Neural cell (in vitro differentiated cells): Measurements from ENCODE around the gene ZNF764. TPM values are rescaled to one million over a fixed set of nuclear protein-coding genes. Genes with fewer than 3 reads are reported as not detected.
"Not testable (repeated sequence)": the region's sequence is repeated elsewhere in the genome, so short reads cannot be mapped to it uniquely, and the experiment has no call there.

Source experiments
- H2AFZ ChIP-seq: fragments of 200-600, 300-800 bp; sonication (generic), shearing (Covaris generic); 2 replicates; pipeline ENCODE4 v1.6.0; 2014; ENCODE audit warnings: low read depth, mild to moderate bottlenecking, antibody characterized with exemption, low read length, moderate library complexity
- H3F3A ChIP-seq: fragments of 200-600 bp; shearing (Covaris generic); 2 replicates; pipeline ENCODE4 v1.6.1; 2016; ENCODE audit warnings: mild to moderate bottlenecking, moderate library complexity, mixed read lengths, antibody characterized with exemption, low read length; ENCODE audit not compliant: insufficient read depth, poor library complexity, severe bottlenecking
- H3K27ac ChIP-seq: fragments of 200-600, 300-800 bp; sonication (generic), shearing (Covaris generic); 2 replicates; pipeline ENCODE4 v1.5.1; 2014; ENCODE audit warnings: mild to moderate bottlenecking, low read length, moderate library complexity
- H3K27me3 ChIP-seq: fragments of 300-800, 200-600 bp; sonication (generic), shearing (Covaris generic); 2 replicates; pipeline ENCODE4 v1.6.0; 2014; ENCODE audit warnings: mild to moderate bottlenecking, low read depth, low read length, moderate library complexity; ENCODE audit not compliant: insufficient read depth
- H3K36me3 ChIP-seq: fragments of 300-800, 200-600 bp; sonication (generic), shearing (Covaris generic); 2 replicates; pipeline ENCODE4 v1.5.1; 2014; ENCODE audit warnings: mild to moderate bottlenecking, antibody characterized with exemption, low read length, moderate library complexity; ENCODE audit not compliant: insufficient read depth
- H3K4me2 ChIP-seq: fragments of 300-800, 200-600 bp; sonication (generic), shearing (Covaris generic); 2 replicates; pipeline ENCODE4 v1.6.0; 2014; ENCODE audit warnings: mild to moderate bottlenecking, low read length
- H3K4me3 ChIP-seq: fragments of 300-800, 200-600 bp; sonication (generic), shearing (Covaris generic); 2 replicates; pipeline ENCODE4 v1.5.1; 2014; ENCODE audit warnings: mild to moderate bottlenecking, low read length, moderate library complexity
- H3K79me2 ChIP-seq: fragments of 200-600 bp; shearing (Covaris generic); replicated peaks from 2 replicates; pipeline ENCODE4 v1.6.0; 2014; ENCODE audit warnings: mild to moderate bottlenecking, low read length, moderate library complexity; ENCODE audit not compliant: insufficient read depth
- H3K9ac ChIP-seq: fragments of 300-800, 200-600 bp; sonication (generic), shearing (Covaris generic); 2 replicates; pipeline ENCODE4 v1.6.1; 2016; ENCODE audit warnings: mild to moderate bottlenecking, low read length, mixed read lengths
- H3K9me2 ChIP-seq: fragments of 200-600 bp; shearing (Covaris generic); 2 replicates; pipeline ENCODE4 v1.6.1; 2016; ENCODE audit warnings: mild to moderate bottlenecking, low read length, mixed read lengths; ENCODE audit not compliant: insufficient read depth
- H3K9me3 ChIP-seq: fragments of 200-600, 300-800 bp; sonication (generic), shearing (Covaris generic); 2 replicates; pipeline ENCODE4 v1.6.1; 2016; ENCODE audit warnings: mild to moderate bottlenecking, mixed run types, low read length, moderate library complexity, mixed read lengths
- H4K20me1 ChIP-seq: fragments of 200-600 bp; shearing (Covaris generic); 2 replicates; pipeline ENCODE4 v1.6.1; 2016; ENCODE audit warnings: mild to moderate bottlenecking, mixed run types; ENCODE audit not compliant: insufficient read depth
- CTCF ChIP-seq: fragments of 450-650 bp; IDR thresholded peaks from 2 replicates; pipeline ENCODE4 v1.5.1; 2014; ENCODE audit warnings: antibody characterized with exemption, mild to moderate bottlenecking, moderate library complexity; ENCODE audit not compliant: poor library complexity, severe bottlenecking
- EP300 ChIP-seq: fragments of 450-650 bp; conservative IDR thresholded peaks from 2 replicates; pipeline ENCODE4 v1.6.1; 2014; ENCODE audit warnings: antibody characterized with exemption, mild to moderate bottlenecking, moderate library complexity; ENCODE audit not compliant: poor library complexity, severe bottlenecking
- EZH2 ChIP-seq: fragments of 200-600, 300-800 bp; shearing (Covaris generic), sonication (generic); IDR thresholded peaks from 2 replicates; pipeline ENCODE4 v1.6.1; 2014; ENCODE audit warnings: antibody characterized with exemption, low read length, borderline replicate concordance, mild to moderate bottlenecking; ENCODE audit not compliant: insufficient read depth, poor library complexity, severe bottlenecking
- MXI1 ChIP-seq: fragments of 450-650 bp; conservative IDR thresholded peaks from 2 replicates; pipeline ENCODE4 v1.6.1; 2014; ENCODE audit warnings: antibody characterized with exemption, mild to moderate bottlenecking; ENCODE audit not compliant: poor library complexity, severe bottlenecking
- POLR2AphosphoS5 ChIP-seq: IDR thresholded peaks from 2 replicates; pipeline ENCODE4 v1.6.1; 2012
- RAD21 ChIP-seq: fragments of 450-650 bp; conservative IDR thresholded peaks from 2 replicates; pipeline ENCODE4 v1.6.1; 2014; ENCODE audit warnings: antibody characterized with exemption, mild to moderate bottlenecking, moderate library complexity
- SMC3 ChIP-seq: fragments of 450-650 bp; conservative IDR thresholded peaks from 2 replicates; pipeline ENCODE4 v1.6.1; 2014; ENCODE audit warnings: antibody characterized with exemption, mild to moderate bottlenecking, moderate library complexity; ENCODE audit not compliant: poor library complexity
- TAF1 ChIP-seq: IDR thresholded peaks from 2 replicates; pipeline ENCODE4 v1.6.1; 2012; ENCODE audit warnings: low read depth
- polyA plus RNA-seq: library from polyadenylated mRNA; depleted of rRNA; stranded (reverse); fragments of >200 nt; gene quantifications from 2 replicates; pipeline ENCODE4 v1.2.3, GENCODE V29; 2014
- TF ChIP-seq, protein P1 (sequence below): IDR thresholded peaks from 2 replicates; pipeline ENCODE4 v1.6.1; 2012; ENCODE audit warnings: borderline replicate concordance

Gene ZNF764
- polyA plus RNA-seq, 1 donor from 2014 or later: 10.5 TPM

DNA sequence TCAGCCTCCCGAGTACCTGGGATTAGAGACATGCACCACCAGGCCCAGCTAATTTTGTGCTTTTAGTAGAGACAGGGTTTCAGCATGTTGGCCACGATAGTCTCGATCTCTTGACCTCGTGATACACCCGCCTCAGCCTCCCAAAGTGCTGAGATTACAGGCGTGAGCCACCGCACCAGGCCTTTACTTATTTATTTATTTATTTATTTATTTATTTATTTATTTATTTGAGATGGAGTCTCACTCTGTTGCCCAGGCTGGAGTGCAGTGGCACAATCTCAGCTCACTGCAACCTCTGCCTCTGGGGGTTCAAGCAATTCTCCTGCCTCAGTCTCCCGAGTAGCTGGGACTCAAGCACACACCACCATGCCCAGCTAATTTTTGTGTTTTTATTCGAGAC, 32.7 kb upstream of the ZNF764 start:
- H3F3A ChIP-seq, H3K9me3 ChIP-seq, H3K79me2 ChIP-seq, H3K4me2 ChIP-seq, H3K4me3 ChIP-seq, H3K9ac ChIP-seq, H3K27ac ChIP-seq, H3K36me3 ChIP-seq, H4K20me1 ChIP-seq, H3K9me2 ChIP-seq, H3K27me3 ChIP-seq, H2AFZ ChIP-seq: not testable (repeated sequence)

DNA sequence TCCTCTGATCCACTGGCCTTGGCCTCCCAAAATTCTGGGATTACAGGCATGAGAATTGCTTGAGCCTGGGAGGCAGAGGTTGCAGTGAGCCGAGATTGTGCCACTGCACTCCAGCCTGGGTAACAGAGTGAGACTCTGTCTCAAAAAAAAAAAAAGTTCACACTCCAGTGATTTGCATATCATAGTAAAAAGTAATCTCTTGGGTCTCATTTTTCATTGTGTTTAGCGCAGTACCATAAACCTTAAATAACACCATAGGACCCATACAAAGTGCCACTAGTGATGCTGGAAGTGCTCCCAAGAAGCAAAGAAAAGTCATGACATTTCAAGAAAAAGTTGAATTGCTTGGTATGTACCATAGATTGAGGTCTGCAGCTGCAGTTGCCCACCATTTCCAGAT, 31.4 kb upstream of the ZNF764 start:
- not testable (repeated sequence) for H2AFZ ChIP-seq, H3F3A ChIP-seq

DNA sequence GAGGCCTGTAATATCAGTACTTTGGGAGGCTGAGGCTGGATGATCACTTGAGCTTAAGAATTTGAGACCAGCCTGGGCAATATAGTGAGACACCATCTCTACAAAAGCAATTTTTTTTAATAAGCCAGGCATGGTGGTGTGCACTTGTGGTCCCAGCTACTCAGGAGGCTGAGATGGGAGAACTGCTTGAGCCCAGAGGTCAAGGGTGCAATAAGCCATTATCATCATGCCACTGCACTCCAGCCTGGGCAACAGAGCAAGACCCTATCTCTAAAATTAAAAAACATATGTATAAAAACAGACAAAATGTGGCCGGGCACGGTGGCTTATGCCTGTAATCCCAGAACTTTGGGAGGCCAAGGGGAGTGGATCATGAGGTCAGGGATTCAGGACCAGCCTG, 30.5 kb upstream of the ZNF764 start:
- Histone ChIP-seq H3F3A (no peaks in the 10 kb centered on the region), H3K9me2 (no peaks in the 10 kb centered on the region)
- TF ChIP-seq, protein P1, sequence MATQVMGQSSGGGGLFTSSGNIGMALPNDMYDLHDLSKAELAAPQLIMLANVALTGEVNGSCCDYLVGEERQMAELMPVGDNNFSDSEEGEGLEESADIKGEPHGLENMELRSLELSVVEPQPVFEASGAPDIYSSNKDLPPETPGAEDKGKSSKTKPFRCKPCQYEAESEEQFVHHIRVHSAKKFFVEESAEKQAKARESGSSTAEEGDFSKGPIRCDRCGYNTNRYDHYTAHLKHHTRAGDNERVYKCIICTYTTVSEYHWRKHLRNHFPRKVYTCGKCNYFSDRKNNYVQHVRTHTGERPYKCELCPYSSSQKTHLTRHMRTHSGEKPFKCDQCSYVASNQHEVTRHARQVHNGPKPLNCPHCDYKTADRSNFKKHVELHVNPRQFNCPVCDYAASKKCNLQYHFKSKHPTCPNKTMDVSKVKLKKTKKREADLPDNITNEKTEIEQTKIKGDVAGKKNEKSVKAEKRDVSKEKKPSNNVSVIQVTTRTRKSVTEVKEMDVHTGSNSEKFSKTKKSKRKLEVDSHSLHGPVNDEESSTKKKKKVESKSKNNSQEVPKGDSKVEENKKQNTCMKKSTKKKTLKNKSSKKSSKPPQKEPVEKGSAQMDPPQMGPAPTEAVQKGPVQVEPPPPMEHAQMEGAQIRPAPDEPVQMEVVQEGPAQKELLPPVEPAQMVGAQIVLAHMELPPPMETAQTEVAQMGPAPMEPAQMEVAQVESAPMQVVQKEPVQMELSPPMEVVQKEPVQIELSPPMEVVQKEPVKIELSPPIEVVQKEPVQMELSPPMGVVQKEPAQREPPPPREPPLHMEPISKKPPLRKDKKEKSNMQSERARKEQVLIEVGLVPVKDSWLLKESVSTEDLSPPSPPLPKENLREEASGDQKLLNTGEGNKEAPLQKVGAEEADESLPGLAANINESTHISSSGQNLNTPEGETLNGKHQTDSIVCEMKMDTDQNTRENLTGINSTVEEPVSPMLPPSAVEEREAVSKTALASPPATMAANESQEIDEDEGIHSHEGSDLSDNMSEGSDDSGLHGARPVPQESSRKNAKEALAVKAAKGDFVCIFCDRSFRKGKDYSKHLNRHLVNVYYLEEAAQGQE: no peak
- TF ChIP-seq SMC3 (no peak), EP300 (no peak), MXI1 (no peak), POLR2AphosphoS5 (no peak), TAF1 (no peak), CTCF (no peak), EZH2 (no peak), RAD21 (no peak)

More for the DNA sequence above, 31.4 kb upstream of the ZNF764 start:
- not testable (repeated sequence) for H3K27ac ChIP-seq, H3K27me3 ChIP-seq, H3K4me2 ChIP-seq, H3K9ac ChIP-seq, H4K20me1 ChIP-seq, H3K9me3 ChIP-seq, H3K9me2 ChIP-seq, H3K79me2 ChIP-seq, H3K4me3 ChIP-seq, H3K36me3 ChIP-seq

More for the DNA sequence above, 30.5 kb upstream of the ZNF764 start:
- Histone ChIP-seq H3K4me2 (no peak overlapping the region), H4K20me1 (no peaks in the 10 kb centered on the region), H2AFZ (no peak overlapping the region), H3K36me3 (no peaks in the 10 kb centered on the region), H3K27ac (no peak overlapping the region), H3K27me3 (no peaks in the 10 kb centered on the region), H3K79me2 (no peaks in the 10 kb centered on the region), H3K9me3 (no peaks in the 10 kb centered on the region), H3K9ac (no peak overlapping the region), H3K4me3 (no peak overlapping the region)
